HG03280 (cell line): ENCODE results near the gene CACNG3.
"Not testable (repeated sequence)": the region's sequence is repeated elsewhere in the genome, so short reads cannot be mapped to it uniquely, and the experiment has no call there.

Source experiments
- ATAC-seq: cut with Tn5 transposase; IDR thresholded peaks from one replicate; pipeline ENCODE4 v1.9.1; 2021; ENCODE audit warnings: mild to moderate bottlenecking, moderate library complexity; ENCODE audit not compliant: unreplicated experiment

Gene CACNG3

DNA sequence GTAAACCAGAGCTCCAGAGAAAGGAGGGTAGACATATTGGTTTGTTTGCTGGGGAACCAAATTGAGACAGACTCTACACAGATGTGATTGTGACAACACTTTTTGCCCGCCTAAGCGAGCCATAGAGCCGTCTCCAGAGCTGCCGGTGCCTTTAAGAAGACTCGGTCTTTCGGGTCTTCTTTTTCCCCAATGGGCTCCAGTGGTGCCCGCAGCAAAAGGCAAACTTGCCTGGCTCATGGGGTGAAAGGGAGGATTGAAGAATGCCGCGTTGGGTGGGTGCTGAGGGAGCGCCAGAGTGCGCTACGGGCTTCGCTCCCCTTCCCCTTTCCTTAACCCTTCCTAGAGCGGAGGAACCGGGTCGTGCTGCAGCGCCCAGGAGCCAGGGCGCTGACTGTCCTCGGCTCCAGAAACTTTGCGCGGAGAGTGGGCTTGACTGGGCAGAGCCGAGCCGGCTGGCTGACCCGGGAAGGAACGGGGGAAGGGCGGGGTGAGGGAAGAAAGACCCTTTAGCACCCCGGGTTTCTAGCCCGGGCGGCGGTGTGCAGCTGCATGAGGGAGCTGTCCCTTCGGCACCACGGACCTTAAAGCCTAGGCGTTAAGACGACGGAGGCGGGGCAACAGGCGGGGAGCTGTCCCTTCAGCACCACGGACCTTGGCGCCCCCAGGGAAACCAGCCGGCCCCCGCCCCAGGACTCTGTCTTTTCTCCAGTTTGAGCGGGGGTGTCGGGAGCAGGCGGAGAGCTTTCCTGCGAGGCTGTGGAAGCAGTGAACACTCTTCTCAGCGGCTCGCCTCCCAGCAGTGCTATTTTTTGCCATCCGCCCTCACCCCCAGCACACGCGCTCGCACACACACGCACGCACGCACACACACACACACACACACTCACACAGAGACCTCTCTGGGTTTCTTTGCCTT, at the start of gene CACNG3:
Gene CACNG3, plus strand, starts transcription at position 880 of the 916 bp plus-strand sequence. CDS start 420 bp downstream, outside the sequence.
- ATAC-seq: no peak

DNA sequence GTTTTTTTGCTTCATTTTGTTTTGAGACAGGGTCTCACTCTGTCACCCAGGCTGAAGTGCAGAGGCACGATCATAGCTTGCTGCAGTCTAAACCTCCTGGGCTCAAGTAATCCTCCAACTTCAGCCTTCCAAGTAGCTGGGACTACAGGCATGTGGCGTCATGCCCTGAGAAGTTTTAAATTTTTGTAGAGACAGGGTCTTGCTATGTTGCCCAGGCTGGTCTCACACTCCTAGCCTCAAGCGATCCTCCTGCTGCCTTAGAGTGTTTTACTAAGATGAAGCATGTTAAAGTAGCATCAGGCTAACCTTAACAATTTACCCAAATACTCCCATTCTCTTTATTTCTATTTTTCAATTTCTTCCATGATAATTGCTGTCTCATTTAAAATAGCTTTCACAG, 49.2 kb upstream of the CACNG3 start:
- no peak for ATAC-seq

DNA sequence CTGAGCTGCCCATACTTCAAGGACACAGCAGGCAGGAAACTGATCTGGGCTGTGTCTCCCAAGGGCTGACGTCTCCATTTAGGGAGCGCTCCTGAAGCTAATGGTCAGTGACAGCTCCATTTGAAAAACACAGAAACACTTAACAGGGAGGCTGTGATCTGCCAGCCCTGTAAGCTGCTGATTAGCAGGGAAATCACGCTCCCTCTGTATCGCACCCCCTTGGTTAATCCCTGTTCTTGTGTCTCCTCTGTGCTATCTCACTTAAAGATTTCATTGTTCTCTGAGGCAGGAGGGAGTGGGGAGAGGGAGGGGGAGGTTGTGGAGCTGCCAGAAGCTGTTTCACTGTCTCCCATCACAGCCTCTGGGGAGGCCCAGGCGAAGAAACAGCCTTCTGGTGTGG, 47.4 kb upstream of the CACNG3 start:
- no peak for ATAC-seq

- ATAC-seq: no peak
Observed at GRCh38 chr16:24214992-24215391, 41.1 kb upstream of the CACNG3 start.

- ATAC-seq: no peak
Observed at GRCh38 chr16:24216961-24217360, 39.2 kb upstream of the CACNG3 start.

DNA sequence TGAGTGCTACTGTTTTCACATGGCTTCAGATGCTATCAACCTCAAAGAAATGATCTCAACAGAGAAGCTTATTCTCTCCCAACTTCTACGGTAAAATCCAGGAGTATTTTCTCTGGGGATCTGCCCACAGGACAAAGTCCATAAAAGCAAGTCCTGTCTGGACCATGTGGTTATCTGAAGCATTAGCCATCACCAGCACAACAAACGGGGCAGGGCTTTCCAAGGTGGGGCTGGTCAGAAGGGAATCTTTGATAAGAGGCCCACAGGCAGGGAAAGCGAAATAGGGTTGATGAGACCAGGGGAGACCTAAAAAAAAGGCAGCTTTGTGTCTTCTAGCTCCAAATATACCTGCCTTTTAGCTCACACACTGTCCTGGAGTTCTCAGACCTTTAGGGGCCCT, 38.7 kb upstream of the CACNG3 start:
- ATAC-seq: no peak

- ATAC-seq: no peak
Observed at GRCh38 chr16:24218299-24218698, 37.8 kb upstream of the CACNG3 start.

- no peak for ATAC-seq
Observed at GRCh38 chr16:24221219-24221618, 34.9 kb upstream of the CACNG3 start.

GRCh38 chr16:24228514-24228913, 27.6 kb upstream of the CACNG3 start:
- no peak for ATAC-seq

GRCh38 chr16:24232936-24233335, 23.2 kb upstream of the CACNG3 start:
- no peak for ATAC-seq

- no peak for ATAC-seq
Observed at GRCh38 chr16:24234737-24235136, 21.4 kb upstream of the CACNG3 start.

DNA sequence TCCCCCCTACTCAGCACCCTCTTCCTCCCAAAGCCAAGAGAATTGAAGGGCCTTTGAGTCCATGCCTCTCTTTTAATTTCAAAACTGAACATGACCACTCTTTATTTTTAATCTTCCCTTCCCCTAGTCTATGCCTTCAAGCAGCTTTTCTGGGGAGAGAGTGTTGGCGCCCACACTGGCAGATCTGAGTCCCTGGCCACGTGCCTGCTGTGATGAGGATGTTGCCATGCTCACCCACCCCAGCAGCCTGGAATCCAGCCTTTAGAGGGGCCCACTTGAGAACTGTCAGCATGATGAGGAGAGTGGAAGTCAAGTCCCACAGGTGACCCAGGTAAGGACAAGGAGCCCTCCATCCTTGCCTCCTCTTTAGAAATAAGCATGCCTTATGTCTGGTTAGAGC, 20.3 kb upstream of the CACNG3 start:
- no peak for ATAC-seq

DNA sequence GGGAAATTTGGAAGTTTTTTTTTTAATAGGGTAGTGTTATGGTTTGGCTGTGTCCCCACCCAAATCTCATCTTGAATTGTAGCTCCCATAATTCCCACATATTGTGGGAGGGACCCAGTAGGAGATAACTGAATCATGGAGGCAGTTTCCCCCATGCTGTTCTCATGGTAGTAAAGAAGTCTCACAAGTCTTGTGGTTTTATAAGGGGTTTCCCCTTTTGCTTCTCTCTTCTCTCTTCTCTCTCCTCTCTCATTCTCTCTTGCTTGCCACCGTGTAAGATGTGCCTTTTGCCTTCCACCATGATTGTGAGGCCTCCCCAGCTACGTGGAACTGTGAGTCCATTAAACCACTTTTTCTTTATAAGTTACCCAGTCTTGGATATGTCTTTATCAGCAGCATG, 17.3 kb upstream of the CACNG3 start:
- ATAC-seq: not testable (repeated sequence)

GRCh38 chr16:24246911-24247607, 9.1 kb upstream of the CACNG3 start:
- no peak for ATAC-seq

DNA sequence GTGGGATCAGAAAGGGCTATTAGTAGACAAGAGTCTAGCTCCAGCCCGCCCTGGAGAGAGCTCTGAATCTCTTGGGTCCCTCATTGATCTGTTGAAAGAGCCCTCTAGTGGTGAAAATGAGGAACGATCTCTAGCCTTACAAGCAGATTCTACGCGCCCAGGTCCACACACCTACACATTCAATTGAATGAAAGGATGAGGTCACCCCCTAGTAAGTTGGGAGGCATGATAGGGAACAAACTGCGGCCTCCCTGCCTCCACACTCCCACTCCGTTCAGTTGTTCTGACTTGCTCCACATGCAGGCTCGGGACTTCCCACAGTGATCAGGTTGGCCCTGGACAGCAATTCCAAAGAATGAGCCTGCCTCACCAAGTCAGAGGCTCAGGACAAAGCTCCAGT, 2.9 kb upstream of the CACNG3 start:
- ATAC-seq: no peak

DNA sequence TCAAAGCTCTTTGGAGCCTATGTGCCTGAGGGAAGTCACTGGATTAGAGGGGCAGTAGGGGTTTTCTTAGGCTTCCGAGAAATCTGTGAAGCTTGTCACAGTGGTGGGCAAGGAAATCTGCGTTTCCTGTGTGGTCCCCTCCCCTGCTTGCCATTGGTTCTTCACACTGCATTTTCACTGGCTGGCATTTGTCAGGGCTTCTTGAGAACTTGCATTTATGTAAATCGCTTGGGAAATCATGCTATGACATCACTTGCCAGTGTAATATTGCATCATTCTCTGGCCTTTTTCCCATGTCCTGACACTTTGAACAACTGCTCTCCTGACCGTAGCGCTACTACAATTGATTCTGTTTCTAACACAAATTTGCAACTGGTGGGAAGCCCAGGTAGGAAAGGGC, 1.8 kb downstream of the CACNG3 start:
- no peak for ATAC-seq

GRCh38 chr16:24258791-24259190, 2.7 kb downstream of the CACNG3 start:
- no peak for ATAC-seq

- ATAC-seq: no peak
Observed at GRCh38 chr16:24262816-24263215, 6.7 kb downstream of the CACNG3 start.

- ATAC-seq: no peak
Observed at GRCh38 chr16:24270721-24271442, 14.7 kb downstream of the CACNG3 start.

DNA sequence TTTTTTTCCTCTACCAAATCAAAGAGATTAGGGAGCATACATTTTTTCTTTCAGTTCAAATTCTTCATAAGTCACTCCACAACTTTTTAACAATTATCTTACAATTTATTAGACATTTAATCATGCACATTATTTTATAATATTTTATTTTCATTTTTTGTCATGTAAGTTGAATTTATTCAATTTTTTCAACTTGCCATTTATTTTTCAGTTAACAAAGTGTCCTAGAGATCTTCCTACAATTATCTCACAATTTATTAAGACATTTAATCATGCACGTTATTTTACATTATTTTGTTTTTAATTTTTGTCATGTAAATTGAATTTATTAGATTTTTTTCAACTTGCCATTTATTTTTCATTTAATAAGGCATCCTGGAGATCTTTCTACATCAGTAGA, 16.2 kb downstream of the CACNG3 start:
- ATAC-seq: no peak

DNA sequence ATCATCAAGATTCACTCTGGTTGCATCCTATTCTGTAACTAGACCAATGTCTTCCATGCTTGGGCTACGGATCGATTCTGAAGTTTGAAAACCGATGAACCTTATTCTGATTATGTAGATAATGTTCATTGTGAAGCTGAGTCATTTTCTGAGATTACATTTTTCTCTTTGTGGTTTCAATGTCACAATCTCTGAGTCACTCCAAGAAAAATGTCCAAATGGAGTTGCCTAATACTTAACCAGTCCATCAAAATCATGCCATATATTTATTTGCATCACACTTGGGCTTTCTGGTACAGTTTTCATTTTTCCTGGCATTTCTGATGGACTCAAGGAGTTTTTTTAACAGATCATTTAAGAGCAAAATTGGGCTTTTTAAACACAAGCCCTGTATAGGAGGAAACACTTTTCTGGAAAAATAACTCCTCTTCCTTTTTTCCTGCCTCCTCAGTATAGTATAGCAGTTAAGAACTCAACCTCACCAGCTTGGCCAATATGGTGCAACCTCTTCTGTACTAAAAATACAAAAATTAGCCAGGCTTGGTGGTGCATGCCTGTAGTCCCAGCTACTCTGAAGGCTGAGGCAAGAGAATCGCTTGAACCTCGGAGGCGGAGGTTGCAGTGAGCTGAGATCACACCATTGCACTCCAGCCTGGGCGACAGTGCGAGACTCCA, 17.5 kb downstream of the CACNG3 start:
- no peak for ATAC-seq
